Duodenal mucosa (tissue), 2 donors: Measurements from ENCODE around the gene PLB1.

ENCODE experiments used
- H3K27ac ChIP-seq: one replicate; pipeline ENCODE4 v1.7.0; 2013; ENCODE audit warnings: low read depth, low read length
- H3K27me3 ChIP-seq, 2 donors: one replicate each; pipeline ENCODE4 v1.7.0; 2013; ENCODE audit warnings: low read length in 2 of 2, control low read depth in 1 of 2; ENCODE audit not compliant: insufficient read depth in 2 of 2, control insufficient read depth in 1 of 2
- H3K36me3 ChIP-seq, 2 donors: one replicate each; pipeline ENCODE4 v1.7.0; 2013; ENCODE audit warnings: low read length in 2 of 2, control low read depth in 1 of 2; ENCODE audit not compliant: insufficient read depth in 2 of 2, control insufficient read depth in 1 of 2
- H3K4me1 ChIP-seq, 2 donors: one replicate each; pipeline ENCODE4 v1.7.0; 2013; ENCODE audit warnings: low read length in 2 of 2, control low read depth in 1 of 2; ENCODE audit not compliant: insufficient read depth in 2 of 2, control insufficient read depth in 1 of 2
- H3K4me3 ChIP-seq, 2 donors: one replicate each; pipeline ENCODE4 v1.7.0; 2013; ENCODE audit warnings: low read length in 2 of 2, low read depth in 1 of 2
- H3K9ac ChIP-seq, 2 donors: one replicate each; pipeline ENCODE4 v1.7.0; 2013; ENCODE audit warnings: low read length in 2 of 2, low read depth in 1 of 2
- H3K9me3 ChIP-seq, 2 donors: one replicate each; pipeline ENCODE4 v1.7.0; 2013; ENCODE audit warnings: low read length in 2 of 2, control low read depth in 1 of 2; ENCODE audit not compliant: control insufficient read depth in 1 of 2

PLB1 gene

GRCh38 chr2:28451793-28452533, 43.9 kb upstream of the PLB1 start:
- no peaks in the 10 kb centered on the region for H3K4me1 ChIP-seq
- no peaks in the 10 kb centered on the region for H3K27me3 ChIP-seq
- H3K4me3 ChIP-seq: no peak overlapping the region
- no peak overlapping the region for H3K27ac ChIP-seq
- no peak overlapping the region for H3K9ac ChIP-seq
- H3K36me3 ChIP-seq: no peaks in the 10 kb centered on the region
- H3K9me3 ChIP-seq: no peaks in the 10 kb centered on the region

- no peaks in the 10 kb centered on the region for H3K9me3 ChIP-seq
- no peaks in the 10 kb centered on the region for H3K4me1 ChIP-seq
- no peaks in the 10 kb centered on the region for H3K36me3 ChIP-seq
- H3K27me3 ChIP-seq: no peaks in the 10 kb centered on the region
- no peak overlapping the region for H3K4me3 ChIP-seq
- no peak overlapping the region for H3K9ac ChIP-seq
- no peak overlapping the region for H3K27ac ChIP-seq
These were observed 43.3 kb upstream of the PLB1 start for GRCh38 chr2:28452534-28453081.

- no peaks in the 10 kb centered on the region for H3K9me3 ChIP-seq
- no peak overlapping the region for H3K9ac ChIP-seq
- H3K36me3 ChIP-seq: no peaks in the 10 kb centered on the region
- H3K27ac ChIP-seq: no peak overlapping the region
- no peaks in the 10 kb centered on the region for H3K27me3 ChIP-seq
- no peaks in the 10 kb centered on the region for H3K4me1 ChIP-seq
- H3K4me3 ChIP-seq: no peak overlapping the region
These were observed 42.5 kb upstream of the PLB1 start for GRCh38 chr2:28453396-28453795.

GRCh38 chr2:28454016-28454930, 41.6 kb upstream of the PLB1 start:
- Histone ChIP-seq H3K9me3 (no peaks in the 10 kb centered on the region), H3K27me3 (no peaks in the 10 kb centered on the region), H3K27ac (no peak overlapping the region), H3K4me1 (no peaks in the 10 kb centered on the region), H3K9ac (no peak overlapping the region), H3K4me3 (no peak overlapping the region), H3K36me3 (no peaks in the 10 kb centered on the region)

- Histone ChIP-seq H3K9ac (no peak overlapping the region), H3K4me1 (no peaks in the 10 kb centered on the region), H3K36me3 (no peaks in the 10 kb centered on the region), H3K4me3 (no peak overlapping the region), H3K27me3 (no peaks in the 10 kb centered on the region), H3K27ac (no peak overlapping the region), H3K9me3 (no peaks in the 10 kb centered on the region)
These were observed 38.6 kb upstream of the PLB1 start for GRCh38 chr2:28457237-28457636.

- H3K36me3 ChIP-seq: no peaks in the 10 kb centered on the region
- no peaks in the 10 kb centered on the region for H3K27me3 ChIP-seq
- H3K27ac ChIP-seq: no peak overlapping the region
- no peaks in the 10 kb centered on the region for H3K4me1 ChIP-seq
- H3K4me3 ChIP-seq: no peak overlapping the region
- H3K9ac ChIP-seq: no peak overlapping the region
- no peaks in the 10 kb centered on the region for H3K9me3 ChIP-seq
These were observed 34.8 kb upstream of the PLB1 start for GRCh38 chr2:28461056-28461455.

GRCh38 chr2:28462122-28462521, 33.7 kb upstream of the PLB1 start:
- Histone ChIP-seq H3K27me3 (no peaks in the 10 kb centered on the region), H3K36me3 (no peaks in the 10 kb centered on the region), H3K27ac (no peak overlapping the region), H3K9ac (no peak overlapping the region), H3K4me1 (no peaks in the 10 kb centered on the region), H3K4me3 (no peak overlapping the region), H3K9me3 (no peaks in the 10 kb centered on the region)

- no peak overlapping the region for H3K27ac ChIP-seq
- no peak overlapping the region for H3K4me3 ChIP-seq
- H3K9me3 ChIP-seq: no peaks in the 10 kb centered on the region
- H3K27me3 ChIP-seq: no peaks in the 10 kb centered on the region
- no peak overlapping the region for H3K9ac ChIP-seq
- H3K4me1 ChIP-seq: no peaks in the 10 kb centered on the region
- no peaks in the 10 kb centered on the region for H3K36me3 ChIP-seq
These were observed 32.5 kb upstream of the PLB1 start for GRCh38 chr2:28463211-28463816.

GRCh38 chr2:28463893-28464292, 32.0 kb upstream of the PLB1 start:
- no peaks in the 10 kb centered on the region for H3K36me3 ChIP-seq
- H3K27ac ChIP-seq: no peak overlapping the region
- no peak overlapping the region for H3K4me3 ChIP-seq
- H3K9me3 ChIP-seq: no peaks in the 10 kb centered on the region
- no peak overlapping the region for H3K9ac ChIP-seq
- no peaks in the 10 kb centered on the region for H3K27me3 ChIP-seq
- H3K4me1 ChIP-seq: no peaks in the 10 kb centered on the region
